Measurements from ENCODE around the gene C17orf113.
A peak's percentile ranks its signal among the peaks of the same experiment; 100 is the strongest.

DNA sequence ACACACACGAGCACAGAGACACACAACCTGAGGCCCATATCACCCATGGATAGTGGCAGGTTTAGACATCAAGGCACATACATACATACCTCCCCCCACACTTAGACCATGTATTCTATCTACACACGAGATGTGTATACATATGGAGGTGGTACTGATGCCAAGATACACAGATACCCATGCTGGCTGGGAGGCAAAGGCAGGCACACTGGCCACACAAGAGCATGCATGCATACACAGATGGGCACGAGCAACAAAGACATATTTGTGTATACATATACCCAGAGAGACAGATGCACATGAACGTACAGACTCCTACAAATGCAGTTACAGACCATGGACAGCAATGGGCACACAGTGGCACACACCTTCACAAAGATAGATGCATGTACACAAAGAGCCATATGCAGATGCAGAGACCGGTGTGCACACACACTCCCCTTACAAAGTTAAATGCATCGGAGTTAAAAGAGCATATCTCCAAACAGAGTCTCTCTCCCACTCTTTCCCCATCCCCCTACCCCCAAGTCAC is 2.0 kb upstream of the C17orf113 start:
- TF ChIP-seq TAF1 (IDR thresholded peaks at IDR 0.05; ENCODE audit: borderline replicate concordance, insufficient read depth, low read length): no peak
- TF ChIP-seq POLR2AphosphoS5 (IDR thresholded peaks at IDR 0.05; ENCODE audit: low read depth, low read length): no peak
- TF ChIP-seq, protein P1, sequence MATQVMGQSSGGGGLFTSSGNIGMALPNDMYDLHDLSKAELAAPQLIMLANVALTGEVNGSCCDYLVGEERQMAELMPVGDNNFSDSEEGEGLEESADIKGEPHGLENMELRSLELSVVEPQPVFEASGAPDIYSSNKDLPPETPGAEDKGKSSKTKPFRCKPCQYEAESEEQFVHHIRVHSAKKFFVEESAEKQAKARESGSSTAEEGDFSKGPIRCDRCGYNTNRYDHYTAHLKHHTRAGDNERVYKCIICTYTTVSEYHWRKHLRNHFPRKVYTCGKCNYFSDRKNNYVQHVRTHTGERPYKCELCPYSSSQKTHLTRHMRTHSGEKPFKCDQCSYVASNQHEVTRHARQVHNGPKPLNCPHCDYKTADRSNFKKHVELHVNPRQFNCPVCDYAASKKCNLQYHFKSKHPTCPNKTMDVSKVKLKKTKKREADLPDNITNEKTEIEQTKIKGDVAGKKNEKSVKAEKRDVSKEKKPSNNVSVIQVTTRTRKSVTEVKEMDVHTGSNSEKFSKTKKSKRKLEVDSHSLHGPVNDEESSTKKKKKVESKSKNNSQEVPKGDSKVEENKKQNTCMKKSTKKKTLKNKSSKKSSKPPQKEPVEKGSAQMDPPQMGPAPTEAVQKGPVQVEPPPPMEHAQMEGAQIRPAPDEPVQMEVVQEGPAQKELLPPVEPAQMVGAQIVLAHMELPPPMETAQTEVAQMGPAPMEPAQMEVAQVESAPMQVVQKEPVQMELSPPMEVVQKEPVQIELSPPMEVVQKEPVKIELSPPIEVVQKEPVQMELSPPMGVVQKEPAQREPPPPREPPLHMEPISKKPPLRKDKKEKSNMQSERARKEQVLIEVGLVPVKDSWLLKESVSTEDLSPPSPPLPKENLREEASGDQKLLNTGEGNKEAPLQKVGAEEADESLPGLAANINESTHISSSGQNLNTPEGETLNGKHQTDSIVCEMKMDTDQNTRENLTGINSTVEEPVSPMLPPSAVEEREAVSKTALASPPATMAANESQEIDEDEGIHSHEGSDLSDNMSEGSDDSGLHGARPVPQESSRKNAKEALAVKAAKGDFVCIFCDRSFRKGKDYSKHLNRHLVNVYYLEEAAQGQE (IDR thresholded peaks at IDR 0.05; ENCODE audit: insufficient read depth in 1 of 2, low read depth in 2 of 2, low read length in 2 of 2): 0 out of 4 replicates have a peak, but pooled peaks of 1 of the 2 experiments have one; percentile 21

All from PFSK-1 (cell line).